GM11168 (cell line): Measurements from ENCODE around the gene ZNF732.
"Not testable (repeated sequence)": the region's sequence is repeated elsewhere in the genome, so short reads cannot be mapped to it uniquely, and the experiment has no call there.

Experiments
- in situ Hi-C: fragments of 300-500 bp; cut with MboI; formaldehyde crosslinking; loops from one replicate; pipeline ENCODE4 v1.12.0; 2022; ENCODE audit warnings: low sequenced_read_pairs; ENCODE audit not compliant: unreplicated experiment

The ZNF732 gene

DNA sequence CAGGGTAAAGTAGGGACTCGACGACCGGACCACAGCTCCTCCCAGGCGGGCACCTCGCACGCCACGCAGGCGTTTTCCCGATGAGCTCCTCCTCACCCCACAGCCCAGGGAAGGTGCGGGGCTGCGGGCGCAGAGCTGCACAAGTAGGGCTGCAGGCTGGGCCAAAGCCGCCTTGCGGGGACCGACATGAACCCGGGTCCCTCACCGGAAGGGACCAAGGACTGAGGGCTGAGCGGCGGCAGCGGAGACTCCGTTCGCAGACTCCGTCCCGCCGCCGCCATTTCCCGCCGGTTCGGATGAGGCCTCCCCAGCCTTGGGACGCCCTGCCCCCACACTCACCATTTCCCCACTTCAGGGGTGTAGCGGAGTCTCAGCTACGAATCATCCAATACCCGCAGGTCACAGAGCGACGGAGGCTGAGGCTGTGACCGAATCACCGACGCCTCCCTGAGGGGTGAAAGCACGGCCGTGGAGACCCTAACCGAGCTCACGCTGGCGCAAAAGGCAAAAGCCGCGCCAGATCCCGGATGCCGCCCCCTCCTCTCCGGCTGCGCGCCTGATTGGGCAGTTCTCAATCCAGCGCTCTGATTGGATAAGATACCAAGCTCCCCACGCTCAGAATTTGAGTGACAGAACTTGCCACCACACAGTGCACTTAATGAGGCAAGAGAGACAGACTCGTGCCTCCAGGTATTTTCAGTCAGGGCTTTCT, at the start of gene ZNF732:
ZNF732 (minus strand) TSS at position 506 of the 712 bp plus-strand sequence; CDS start at position 342, 164 bp downstream.
- in situ Hi-C loops: no loop called here

GRCh38 chr4:340011-340410, 34.7 kb upstream of the ZNF732 start:
- in situ Hi-C loops: loop anchor here (10.0 kb wide), 1 partner anchor 115 kb away; no protein-coding TSS in a partner anchor

DNA sequence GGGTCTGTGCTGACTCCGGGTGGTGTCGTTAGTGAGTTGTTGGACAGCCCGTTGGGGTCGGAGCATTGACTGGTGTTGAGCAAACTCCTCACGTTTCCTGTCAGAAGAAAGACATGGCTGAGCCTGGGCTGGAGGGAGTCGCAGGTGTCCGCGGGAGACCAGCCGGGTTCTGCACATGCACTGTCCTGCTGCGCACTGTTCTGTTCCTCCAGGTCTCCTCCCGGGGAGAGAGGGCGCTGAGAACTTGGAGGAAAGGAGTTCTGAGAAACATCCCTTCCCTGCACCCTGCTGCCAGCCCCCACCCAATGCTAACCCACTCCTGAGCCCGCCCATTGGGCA, 33.5 kb upstream of the ZNF732 start:
- in situ Hi-C loops: no loop called here

DNA sequence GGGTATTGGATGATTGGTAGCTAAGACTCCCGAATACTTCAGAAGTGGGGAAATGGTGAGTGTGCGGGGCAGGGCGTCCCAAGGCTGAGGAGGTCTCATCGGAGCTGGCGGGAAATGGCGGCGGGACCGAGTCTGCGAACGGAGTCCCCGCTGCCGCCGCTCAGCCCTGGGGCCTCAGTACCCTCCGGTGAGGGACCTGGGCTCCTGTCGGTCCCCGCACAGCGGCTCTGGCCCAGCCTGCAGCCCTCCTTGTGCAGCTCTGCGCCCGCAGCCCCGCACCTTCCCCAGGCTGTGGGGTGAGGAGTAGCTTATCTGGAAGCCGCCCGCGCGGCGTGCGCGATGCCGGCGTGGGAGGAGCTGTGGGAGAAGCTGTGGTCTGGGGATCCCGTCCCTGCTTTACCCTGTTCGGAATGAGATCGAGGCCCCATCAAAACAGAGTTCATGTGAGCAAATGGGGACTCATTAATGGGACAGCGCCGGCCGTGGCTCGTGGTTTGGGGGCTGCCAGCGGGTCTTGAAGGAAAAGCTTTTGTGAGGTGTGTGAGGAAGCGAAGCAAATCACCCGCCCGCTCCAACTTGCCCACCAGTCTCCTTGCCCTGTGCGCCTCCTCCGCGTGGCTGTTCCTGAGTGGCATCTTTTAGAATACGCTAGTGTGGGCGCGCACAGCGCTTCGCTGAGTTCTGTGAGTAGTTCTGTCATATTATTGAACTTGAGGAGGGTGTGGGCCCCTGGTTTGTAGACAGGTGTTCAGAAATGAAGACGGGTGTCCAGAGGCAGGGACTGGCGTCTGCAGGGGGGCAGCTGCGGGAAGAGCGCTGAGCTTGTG, 32.9 kb upstream of the ZNF732 start:
- in situ Hi-C loops: no loop called here

- in situ Hi-C loops: no loop called here
Observed at GRCh38 chr4:337143-337931, 32.1 kb upstream of the ZNF732 start, which contains the start of gene ZNF141. ZNF141 (plus strand) TSS chr4:337814; CDS start chr4:337984, 170 bp downstream.

- in situ Hi-C loops: no loop called here
Observed at GRCh38 chr4:336893-337142, 31.5 kb upstream of the ZNF732 start.

GRCh38 chr4:336099-336892, 31.0 kb upstream of the ZNF732 start:
- in situ Hi-C loops: no loop called here

DNA sequence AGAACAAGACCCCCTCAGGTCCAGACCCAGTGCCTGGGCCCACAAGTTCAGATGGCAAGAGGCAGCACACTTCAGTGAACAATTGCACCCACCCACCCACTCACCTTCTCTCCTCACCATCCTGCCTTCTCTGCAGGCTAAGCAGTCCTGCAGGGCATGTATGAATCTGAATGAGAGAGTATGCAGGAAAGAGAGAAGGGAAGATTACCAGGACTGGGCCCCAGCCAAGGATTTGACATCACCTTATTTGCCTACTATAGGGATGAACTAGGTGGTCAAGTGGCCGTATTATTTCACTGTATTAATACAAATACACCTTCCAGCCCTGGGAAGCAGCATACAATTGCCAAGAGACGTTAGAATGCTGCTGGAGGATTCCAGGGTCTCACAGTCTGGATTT, 30.2 kb upstream of the ZNF732 start:
- in situ Hi-C loops: no loop called here

DNA sequence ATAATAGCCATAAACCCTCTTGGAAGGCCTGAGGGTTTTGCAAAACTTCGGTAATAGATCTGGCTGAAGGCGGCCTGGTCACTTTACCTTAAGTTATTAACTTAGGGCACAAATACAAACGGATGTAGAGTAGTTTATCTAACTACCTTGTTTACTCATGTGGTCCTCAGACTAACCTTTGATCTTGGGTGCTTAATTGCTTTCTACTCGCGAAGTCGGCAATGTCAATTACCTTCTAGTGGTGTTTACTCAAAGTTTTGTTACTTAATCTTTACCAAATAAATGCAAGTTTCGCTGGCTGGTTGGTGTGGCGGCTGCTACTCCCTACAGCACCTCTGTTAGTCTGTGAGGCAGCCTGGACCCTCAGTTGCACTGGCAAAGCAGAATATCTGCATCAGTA, 23.5 kb upstream of the ZNF732 start:
- in situ Hi-C loops: no loop called here

DNA sequence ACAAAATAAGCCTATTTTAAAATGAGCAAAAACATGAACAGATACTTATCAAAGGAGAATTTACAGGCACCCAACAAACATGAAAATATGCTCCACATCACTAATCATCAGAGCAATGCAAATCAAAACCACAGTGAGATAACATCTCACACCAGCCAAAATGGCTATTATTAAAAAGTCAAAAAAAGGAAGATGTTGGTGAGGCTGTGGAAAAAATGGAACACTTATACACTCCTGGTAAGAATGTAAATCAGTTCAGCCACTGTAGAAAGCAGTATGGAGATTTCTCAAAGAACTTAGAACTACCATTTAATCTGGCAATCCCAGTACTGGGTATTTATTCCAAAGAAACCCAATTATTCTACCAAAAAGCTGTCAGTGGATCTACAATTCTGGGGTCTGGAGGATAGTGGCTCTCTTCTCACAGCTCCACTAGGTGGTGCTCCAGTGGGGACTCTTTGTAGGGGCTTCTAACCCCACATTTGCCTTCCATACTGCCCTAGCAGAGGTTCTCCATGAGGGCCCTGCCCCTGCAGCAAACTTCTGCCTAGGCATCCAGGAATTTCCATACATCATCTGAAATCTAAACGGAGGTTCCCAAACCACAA, 9.1 kb upstream of the ZNF732 start:
- in situ Hi-C loops: no loop called here

- in situ Hi-C loops: no loop called here
Observed at GRCh38 chr4:309807-310206, 4.5 kb upstream of the ZNF732 start.

- in situ Hi-C loops: no loop called here
Observed at GRCh38 chr4:306551-306961, 1.3 kb upstream of the ZNF732 start.

- in situ Hi-C loops: not testable (repeated sequence)
Observed at GRCh38 chr4:304516-304915, 758 bp downstream of the ZNF732 start.

DNA sequence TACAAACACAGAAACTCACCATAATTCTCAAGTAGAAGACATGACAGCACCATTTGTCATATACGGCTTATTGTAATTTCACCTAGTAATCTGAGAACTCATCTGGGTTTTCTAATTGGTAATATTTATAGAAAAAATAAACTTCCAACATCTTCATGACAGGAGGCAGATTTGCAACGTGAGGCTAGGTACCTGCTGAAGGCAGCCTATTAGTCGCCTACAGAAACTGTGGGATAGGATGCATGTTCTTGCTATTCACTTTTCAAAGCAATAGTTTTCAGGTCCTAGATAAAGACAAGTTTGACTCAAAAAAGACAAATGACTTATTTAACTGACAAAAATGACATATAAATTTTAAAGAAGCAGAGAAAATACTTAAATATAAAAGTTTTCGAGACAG, 2.9 kb downstream of the ZNF732 start:
- in situ Hi-C loops: no loop called here

DNA sequence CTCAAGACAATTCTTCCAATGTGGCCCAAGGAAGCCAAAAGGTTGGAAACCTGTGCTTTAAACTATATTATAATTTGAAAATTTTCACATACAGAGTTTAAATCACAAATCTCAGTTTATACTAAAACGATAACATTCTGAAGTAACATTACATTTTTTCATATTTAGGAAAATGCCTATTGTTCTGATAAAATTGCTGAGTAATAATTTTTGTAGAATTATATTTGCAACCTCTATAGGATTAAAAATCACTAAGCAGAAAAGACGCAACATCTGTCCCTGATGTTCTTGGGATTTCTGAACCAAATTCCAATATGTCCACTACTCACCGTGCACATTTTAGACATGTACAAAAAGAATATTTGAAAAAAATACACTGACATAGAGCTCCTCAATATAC, 10.5 kb downstream of the ZNF732 start:
- in situ Hi-C loops: no loop called here

DNA sequence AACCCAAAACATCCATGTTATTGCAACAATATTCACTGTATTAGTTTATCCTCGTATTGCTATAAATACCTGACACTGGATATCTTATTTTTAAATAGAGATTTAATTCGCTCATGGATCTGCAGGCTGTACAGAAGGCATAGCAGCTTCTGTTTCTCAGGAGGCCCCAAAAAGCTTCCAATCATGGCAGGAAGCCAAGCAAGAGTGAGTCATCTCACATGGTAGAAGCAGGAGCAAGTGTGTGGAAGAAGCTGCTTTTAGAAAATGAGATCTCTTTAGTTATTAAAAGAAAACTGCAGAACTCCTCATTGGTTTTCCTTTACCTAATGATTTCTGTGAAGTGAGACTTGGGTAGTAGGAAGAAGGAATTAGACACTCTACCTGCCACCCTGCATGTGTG, 16.4 kb downstream of the ZNF732 start:
- in situ Hi-C loops: no loop called here

DNA sequence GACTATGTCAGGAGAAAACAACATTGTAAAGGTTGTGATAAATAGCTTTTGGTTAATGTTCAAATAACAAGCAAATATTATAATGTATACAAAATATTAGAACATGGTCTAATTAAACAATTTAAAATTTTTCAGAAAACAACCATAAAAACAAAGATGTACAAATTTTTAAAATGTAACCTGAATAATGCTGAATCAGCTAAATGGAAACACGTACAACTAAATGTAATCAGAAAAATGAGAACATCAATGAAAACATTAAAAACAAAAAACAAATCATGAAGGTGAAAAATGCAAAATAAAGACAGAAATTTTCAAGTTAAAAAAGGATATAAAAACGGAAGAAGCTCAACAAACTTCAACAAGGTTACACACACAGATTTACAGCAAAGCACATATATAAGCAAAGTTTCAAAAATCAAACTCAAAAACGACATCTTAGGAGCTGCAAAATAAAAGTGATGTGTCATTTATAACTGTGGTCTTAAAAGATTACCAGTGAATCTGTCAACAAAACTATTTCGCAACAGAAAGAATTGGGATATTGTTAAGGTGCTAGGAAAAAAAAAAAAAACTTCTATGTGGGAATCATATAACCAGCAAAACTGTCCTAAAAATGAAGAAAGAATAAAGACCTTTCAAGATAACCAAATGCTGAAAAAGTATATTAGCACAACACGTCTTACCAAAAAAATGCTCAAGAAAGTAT, 31.8 kb downstream of the ZNF732 start:
- in situ Hi-C loops: no loop called here

DNA sequence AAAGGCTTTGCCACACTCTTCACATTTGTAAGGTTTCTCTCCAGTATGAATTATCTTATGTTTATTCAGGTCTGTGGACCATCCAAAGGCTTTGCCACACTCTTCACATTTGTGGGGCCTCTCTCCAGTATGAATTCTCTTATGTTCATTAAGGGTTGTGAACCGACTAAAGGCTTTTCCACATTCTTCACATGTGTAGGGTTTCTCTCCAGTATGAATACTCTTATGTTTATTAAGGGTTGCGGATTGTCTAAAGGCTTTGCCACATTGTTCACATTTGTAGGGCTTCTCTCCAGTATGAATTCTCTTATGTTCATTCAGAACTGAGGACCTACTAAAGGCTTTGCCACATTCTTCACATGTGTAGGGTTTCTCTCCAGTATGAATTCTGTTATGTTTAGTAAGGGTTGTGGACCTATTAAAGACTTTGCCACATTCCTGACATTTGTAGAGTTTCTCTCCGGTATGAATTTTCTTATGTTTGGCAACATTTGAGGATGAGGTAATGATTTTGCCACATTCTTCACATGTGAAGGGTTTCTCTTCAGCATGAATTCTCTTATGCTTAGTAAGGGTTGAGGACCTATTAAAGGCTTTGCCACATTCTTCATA, 33.7 kb downstream of the ZNF732 start:
- in situ Hi-C loops: no loop called here

GRCh38 chr4:259240-259639, 46.0 kb downstream of the ZNF732 start:
- in situ Hi-C loops: not testable (repeated sequence)
